PC-9 (cell line): ENCODE results near the gene DNAI2.

ENCODE experiments used
- EZH2 ChIP-seq: fragments of 200-600 bp; sonication (generic); IDR thresholded peaks from 2 replicates; pipeline ENCODE4 v1.8.0; 2017; ENCODE audit warnings: antibody characterized with exemption, low read depth
- TF ChIP-seq, protein P1 (sequence below): fragments of 200-600 bp; sonication (generic); conservative IDR thresholded peaks from 2 replicates; pipeline ENCODE4 v1.6.1; 2017; ENCODE audit warnings: mixed run types, antibody characterized with exemption, mild to moderate bottlenecking, moderate library complexity

DNA sequence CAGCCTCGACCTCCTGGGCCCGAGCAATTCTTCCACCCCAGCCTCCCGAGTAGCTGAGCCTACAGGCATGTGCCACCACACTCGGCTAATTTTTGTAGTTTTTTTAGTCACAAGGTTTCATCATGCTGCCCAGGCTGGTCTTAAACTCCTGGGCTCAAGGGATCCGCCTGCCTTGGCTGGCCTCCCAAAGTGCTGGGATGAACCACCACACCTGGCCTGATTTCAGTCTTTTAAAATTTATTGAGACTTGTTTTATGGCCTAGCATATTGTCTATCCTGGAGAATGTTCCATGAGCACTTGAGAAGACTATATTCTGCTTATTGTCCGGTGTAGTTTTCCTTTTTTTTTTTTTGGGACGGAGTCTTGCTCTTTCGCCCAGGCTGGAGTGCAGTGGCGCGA is 18.5 kb downstream of the DNAI2 start:
- TF ChIP-seq, protein P1, sequence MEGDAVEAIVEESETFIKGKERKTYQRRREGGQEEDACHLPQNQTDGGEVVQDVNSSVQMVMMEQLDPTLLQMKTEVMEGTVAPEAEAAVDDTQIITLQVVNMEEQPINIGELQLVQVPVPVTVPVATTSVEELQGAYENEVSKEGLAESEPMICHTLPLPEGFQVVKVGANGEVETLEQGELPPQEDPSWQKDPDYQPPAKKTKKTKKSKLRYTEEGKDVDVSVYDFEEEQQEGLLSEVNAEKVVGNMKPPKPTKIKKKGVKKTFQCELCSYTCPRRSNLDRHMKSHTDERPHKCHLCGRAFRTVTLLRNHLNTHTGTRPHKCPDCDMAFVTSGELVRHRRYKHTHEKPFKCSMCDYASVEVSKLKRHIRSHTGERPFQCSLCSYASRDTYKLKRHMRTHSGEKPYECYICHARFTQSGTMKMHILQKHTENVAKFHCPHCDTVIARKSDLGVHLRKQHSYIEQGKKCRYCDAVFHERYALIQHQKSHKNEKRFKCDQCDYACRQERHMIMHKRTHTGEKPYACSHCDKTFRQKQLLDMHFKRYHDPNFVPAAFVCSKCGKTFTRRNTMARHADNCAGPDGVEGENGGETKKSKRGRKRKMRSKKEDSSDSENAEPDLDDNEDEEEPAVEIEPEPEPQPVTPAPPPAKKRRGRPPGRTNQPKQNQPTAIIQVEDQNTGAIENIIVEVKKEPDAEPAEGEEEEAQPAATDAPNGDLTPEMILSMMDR, result no peak
- no peak for TF ChIP-seq EZH2
